GM21360 (cell line): Measurements from ENCODE around the gene MARVELD2.
"Not testable (repeated sequence)": the region's sequence is repeated elsewhere in the genome, so short reads cannot be mapped to it uniquely, and the experiment has no call there.

Source experiments
- ATAC-seq: cut with Tn5 transposase; IDR thresholded peaks from one replicate; pipeline ENCODE4 v1.9.1; 2021; ENCODE audit warnings: mild to moderate bottlenecking, moderate library complexity; ENCODE audit not compliant: unreplicated experiment

The MARVELD2 gene

GRCh38 chr5:69449511-69449910, 34.6 kb downstream of the MARVELD2 start:
- no peak for ATAC-seq

GRCh38 chr5:69450116-69450515, 35.2 kb downstream of the MARVELD2 start:
- no peak for ATAC-seq

GRCh38 chr5:69450527-69450926, 35.6 kb downstream of the MARVELD2 start:
- ATAC-seq = not testable (repeated sequence)

GRCh38 chr5:69451941-69452647, 37.2 kb downstream of the MARVELD2 start:
- ATAC-seq = no peak

GRCh38 chr5:69453487-69453886, 38.6 kb downstream of the MARVELD2 start:
- ATAC-seq = not testable (repeated sequence)

- ATAC-seq = no peak
Observed at GRCh38 chr5:69454460-69455249, 39.7 kb downstream of the MARVELD2 start.

GRCh38 chr5:69455428-69455988, 40.6 kb downstream of the MARVELD2 start:
- ATAC-seq = not testable (repeated sequence)

GRCh38 chr5:69462170-69462569, 47.3 kb downstream of the MARVELD2 start:
- no peak for ATAC-seq

GRCh38 chr5:69466375-69466774, 51.5 kb downstream of the MARVELD2 start:
- not testable (repeated sequence) for ATAC-seq

GRCh38 chr5:69467442-69468225, 52.7 kb downstream of the MARVELD2 start:
- ATAC-seq = peak; percentile 94

GRCh38 chr5:69468631-69469030, 53.7 kb downstream of the MARVELD2 start:
- no peak for ATAC-seq

- ATAC-seq = not testable (repeated sequence)
Observed at GRCh38 chr5:69471516-69471915, 56.6 kb downstream of the MARVELD2 start.

- not testable (repeated sequence) for ATAC-seq
Observed at GRCh38 chr5:69472535-69473143, 57.7 kb downstream of the MARVELD2 start.

GRCh38 chr5:69477170-69477569, 62.3 kb downstream of the MARVELD2 start:
- ATAC-seq = no peak

- ATAC-seq = not testable (repeated sequence)
Observed at GRCh38 chr5:69478296-69478695, 63.4 kb downstream of the MARVELD2 start.

GRCh38 chr5:69484891-69485290, 70.0 kb downstream of the MARVELD2 start:
- no peak for ATAC-seq

- no peak for ATAC-seq
Observed at GRCh38 chr5:69485471-69485870, 70.6 kb downstream of the MARVELD2 start.

GRCh38 chr5:69489246-69489645, 74.3 kb downstream of the MARVELD2 start:
- ATAC-seq = no peak

GRCh38 chr5:69491027-69491426, 76.1 kb downstream of the MARVELD2 start:
- no peak for ATAC-seq

- no peak for ATAC-seq
Observed at GRCh38 chr5:69491838-69492390, 77.0 kb downstream of the MARVELD2 start.
